H1 (cell line): ENCODE measurements around the gene LRTM1. TPM values are rescaled to one million over a fixed set of nuclear protein-coding genes. Genes with fewer than 3 reads are reported as not detected.

ENCODE experiments used
- CTCF ChIA-PET: fragments of 300-600 bp; sonication (Branson Sonifier 250); formaldehyde crosslinking; loops from one replicate; lab custom pipeline; 2021; ENCODE audit not compliant: partially characterized antibody; lab: Charles Lee
- POLR2A ChIA-PET: fragments of 300-600 bp; sonication (Branson Sonifier 250); formaldehyde crosslinking; loops from one replicate; lab custom pipeline; 2021; ENCODE audit warnings: inconsistent platforms; ENCODE audit not compliant: partially characterized antibody; lab: Charles Lee
- DNase-seq, 2 experiments: peaks; one replicate each; pipeline versions ENCODE4 v3.0.0 to v3.0.0-alpha.2; 2010 to 2022; ENCODE audit warnings: low spot score in 2 of 2, low read depth in 1 of 2, mixed read lengths in 1 of 2
- FAIRE-seq: peaks from 2 replicates; lab custom pipeline; 2011; peaks lifted over from hg19 to GRCh38; lab: Jason Lieb, UNC
- H2AFZ ChIP-seq: 2 replicates; pipeline ENCODE4 v1.8.1; 2012; ENCODE audit warnings: low read length, inconsistent platforms
- H2AK5ac ChIP-seq: 2 replicates; pipeline ENCODE4 v1.6.1; 2013; ENCODE audit warnings: low read depth, low read length
- H2BK120ac ChIP-seq: replicated peaks from 2 replicates; pipeline ENCODE3; 2013; ENCODE audit warnings: low read depth, low read length, inconsistent platforms
- H2BK12ac ChIP-seq: 2 replicates; pipeline ENCODE4 v1.6.1; 2013; ENCODE audit warnings: low read depth, low read length
- H2BK15ac ChIP-seq: 2 replicates; pipeline ENCODE4 v1.6.1; 2013; ENCODE audit warnings: low read length
- H2BK20ac ChIP-seq: 2 replicates; pipeline ENCODE4 v1.6.1; 2013; ENCODE audit warnings: low read length
- H2BK5ac ChIP-seq: 2 replicates; pipeline ENCODE4 v1.6.1; 2013; ENCODE audit warnings: low read depth, low read length
- H3K14ac ChIP-seq: 2 replicates; pipeline ENCODE4 v1.6.1; 2013; ENCODE audit warnings: inconsistent platforms; ENCODE audit not compliant: insufficient read length
- H3K18ac ChIP-seq: 2 replicates; pipeline ENCODE4 v1.6.1; 2013; ENCODE audit warnings: low read length; ENCODE audit errors: extremely low read depth
- H3K23ac ChIP-seq: 2 replicates; pipeline ENCODE4 v1.6.1; 2013; ENCODE audit warnings: inconsistent platforms; ENCODE audit not compliant: insufficient read length
- H3K23me2 ChIP-seq: 2 replicates; pipeline ENCODE4 v1.6.1; 2013; ENCODE audit warnings: low read depth, low read length
- H3K27ac ChIP-seq: 2 replicates; pipeline ENCODE4 v1.6.1; 2011; ENCODE audit warnings: low read depth, low read length, inconsistent platforms
- H3K27me3 ChIP-seq, 4 experiments: replicated peaks in 1 of 4; 1 replicate in 1 of 4; 2 replicates in 3 of 4; pipeline versions ENCODE4 v1.6.1 to v1.8.1; 2011 to 2013; ENCODE audit warnings: low read length in 3 of 4, mild to moderate bottlenecking in 3 of 4, inconsistent platforms in 2 of 4, mixed read lengths in 2 of 4, moderate library complexity in 1 of 4; ENCODE audit not compliant: control insufficient read depth in 3 of 4, insufficient read depth in 3 of 4; ENCODE audit errors: extremely low read depth in 1 of 4
- H3K36me3 ChIP-seq, 4 experiments: 2 replicates each; pipeline versions ENCODE4 v1.6.1 to v1.8.1; 2011 to 2013; ENCODE audit warnings: mild to moderate bottlenecking in 4 of 4, low read length in 3 of 4, moderate library complexity in 2 of 4, control low read depth in 1 of 4, inconsistent platforms in 1 of 4; ENCODE audit not compliant: insufficient read depth in 4 of 4, control insufficient read depth in 2 of 4
- H3K4ac ChIP-seq: replicated peaks from 2 replicates; pipeline ENCODE3; 2013; ENCODE audit warnings: low read length, low read depth, mixed read lengths, inconsistent platforms; ENCODE audit not compliant: insufficient read length
- H3K4me1 ChIP-seq, 4 experiments: replicated peaks in 1 of 4; 1 replicate in 1 of 4; 2 replicates in 3 of 4; pipeline versions ENCODE4 v1.6.1 to v1.8.1; 2011 to 2013; ENCODE audit warnings: low read length in 3 of 4, inconsistent platforms in 2 of 4, mixed read lengths in 1 of 4; ENCODE audit not compliant: insufficient read depth in 4 of 4, control insufficient read depth in 3 of 4
- H3K4me2 ChIP-seq, 2 experiments: 2 replicates each; pipeline versions ENCODE4 v1.6.1 to v1.8.1; 2011 to 2013; ENCODE audit warnings: low read depth in 2 of 2, low read length in 2 of 2, control low read depth in 1 of 2, inconsistent platforms in 1 of 2, mild to moderate bottlenecking in 1 of 2; ENCODE audit not compliant: insufficient read depth in 1 of 2
- H3K4me3 ChIP-seq, 4 experiments: fragments of 200-600, 300-600 bp in 1 of 4; sonication (generic), shearing (Covaris generic), sonication (Bioruptor Twin) in 1 of 4; 2 replicates each; pipeline versions ENCODE4 v1.5.1 to v1.8.1; 2011 to 2016; ENCODE audit warnings: low read length in 4 of 4, low read depth in 3 of 4, control low read depth in 2 of 4, inconsistent platforms in 2 of 4, mild to moderate bottlenecking in 2 of 4, mixed read lengths in 1 of 4, moderate library complexity in 1 of 4; ENCODE audit not compliant: insufficient read depth in 2 of 4; ENCODE audit errors: extremely low read depth in 1 of 4
- H3K56ac ChIP-seq: replicated peaks from 2 replicates; pipeline ENCODE3; 2013; ENCODE audit warnings: low read depth, mild to moderate bottlenecking, mixed read lengths, low read length, inconsistent platforms; ENCODE audit not compliant: insufficient read length
- H3K79me1 ChIP-seq: 2 replicates; pipeline ENCODE4 v1.6.1; 2013; ENCODE audit warnings: low read depth, low read length, control low read depth
- H3K79me2 ChIP-seq, 2 experiments: 2 replicates each; pipeline versions ENCODE4 v1.6.1 to v1.8.1; 2012 to 2013; ENCODE audit warnings: low read length in 2 of 2, mild to moderate bottlenecking in 2 of 2, inconsistent platforms in 1 of 2; ENCODE audit not compliant: insufficient read depth in 2 of 2, control insufficient read depth in 1 of 2
- H3K9ac ChIP-seq, 4 experiments: replicated peaks in 1 of 4; 1 replicate in 1 of 4; 2 replicates in 3 of 4; pipeline versions ENCODE4 v1.6.1 to v1.8.1; 2011 to 2013; ENCODE audit warnings: low read depth in 3 of 4, low read length in 3 of 4, control low read depth in 2 of 4, mild to moderate bottlenecking in 2 of 4, moderate library complexity in 2 of 4, inconsistent platforms in 1 of 4; ENCODE audit errors: extremely low read depth in 1 of 4
- H3K9me3 ChIP-seq, 2 experiments: 2 replicates each; pipeline versions ENCODE4 v1.6.1 to v1.8.1; 2012 to 2013; ENCODE audit warnings: mild to moderate bottlenecking in 2 of 2, moderate library complexity in 2 of 2, control low read depth in 1 of 2, inconsistent platforms in 1 of 2, low read depth in 1 of 2, low read length in 1 of 2, mixed read lengths in 1 of 2; ENCODE audit not compliant: insufficient read depth in 2 of 2
- H4K20me1 ChIP-seq, 2 experiments: replicated peaks in 1 of 2; 2 replicates each; pipeline versions ENCODE3 to v1.8.1; 2011 to 2013; ENCODE audit warnings: inconsistent platforms in 2 of 2, low read length in 2 of 2, mild to moderate bottlenecking in 1 of 2; ENCODE audit not compliant: insufficient read depth in 2 of 2, control insufficient read depth in 1 of 2
- H4K5ac ChIP-seq: 2 replicates; pipeline ENCODE4 v1.6.1; 2013; ENCODE audit warnings: low read length, low read depth, mixed read lengths, inconsistent platforms; ENCODE audit not compliant: insufficient read length
- H4K8ac ChIP-seq: 2 replicates; pipeline ENCODE4 v1.8.0; 2013; ENCODE audit warnings: mild to moderate bottlenecking, moderate library complexity, low read length, inconsistent platforms; ENCODE audit not compliant: insufficient read depth; ENCODE audit errors: extremely low read depth
- H4K91ac ChIP-seq: replicated peaks from 2 replicates; pipeline ENCODE3; 2013; ENCODE audit warnings: low read length, mixed read lengths, inconsistent platforms; ENCODE audit not compliant: insufficient read length
- ATF3 ChIP-seq: IDR thresholded peaks from 2 replicates; pipeline ENCODE4 v1.6.1; 2011; ENCODE audit warnings: low read depth, mild to moderate bottlenecking, low read length; ENCODE audit not compliant: insufficient read depth
- CBX5 ChIP-seq: fragments of 300-800, 300-1000 bp; sonication (generic); IDR thresholded peaks from 2 replicates; pipeline ENCODE4 v1.7.1; 2016; ENCODE audit warnings: antibody characterized with exemption, low read length, low read depth
- CHD1 ChIP-seq: IDR thresholded peaks from 2 replicates; pipeline ENCODE4 v1.6.1; 2012; ENCODE audit warnings: low read depth, low read length, improper control_type of control experiment
- CHD2 ChIP-seq: IDR thresholded peaks from 2 replicates; pipeline ENCODE4 v1.6.1; 2012; ENCODE audit warnings: low read length, improper control_type of control experiment
- CREB1 ChIP-seq: IDR thresholded peaks from 2 replicates; pipeline ENCODE4 v1.6.1; 2012; ENCODE audit warnings: inconsistent platforms
- PHF8 ChIP-seq: fragments of 200-600 bp; sonication (generic); conservative IDR thresholded peaks from 2 replicates; pipeline ENCODE4 v1.7.1; 2012; ENCODE audit warnings: low read depth, mild to moderate bottlenecking, inconsistent platforms, low read length, moderate library complexity
- POLR2AphosphoS5 ChIP-seq: IDR thresholded peaks from 2 replicates; pipeline ENCODE4 v1.6.1; 2011; ENCODE audit warnings: low read depth, low read length
- RBBP5 ChIP-seq: IDR thresholded peaks from 2 replicates; pipeline ENCODE4 v1.7.1; 2012; ENCODE audit warnings: low read depth, mild to moderate bottlenecking, inconsistent platforms, low read length, moderate library complexity, borderline replicate concordance
- SIN3A ChIP-seq, 2 experiments: IDR thresholded peaks in 1 of 2; conservative IDR thresholded peaks in 1 of 2; 2 replicates each; pipeline ENCODE4 v1.6.1; 2011 to 2012; ENCODE audit warnings: low read length in 2 of 2, improper control_type of control experiment in 1 of 2, low read depth in 1 of 2, mild to moderate bottlenecking in 1 of 2
- SRF ChIP-seq: IDR thresholded peaks from 2 replicates; pipeline ENCODE4 v1.6.1; 2011; ENCODE audit warnings: mild to moderate bottlenecking, low read depth, low read length, moderate library complexity
- TAF1 ChIP-seq: IDR thresholded peaks from 2 replicates; pipeline ENCODE4 v1.6.1; 2011; ENCODE audit warnings: mild to moderate bottlenecking, low read depth, low read length
- USF2 ChIP-seq: IDR thresholded peaks from 2 replicates; pipeline ENCODE4 v1.6.1; 2011; ENCODE audit warnings: low read length, improper control_type of control experiment
- WGBS, 2 experiments: shearing (Covaris generic) in 1 of 2; methylation state at CpG; one replicate each; pipeline versions ENCODE4 v1.1.6 to v1.1.7; 2013 to 2015; ENCODE audit warnings: low lambda C conversion rate in 2 of 2, mixed read lengths in 2 of 2, inconsistent platforms in 1 of 2, low coverage in 1 of 2, missing lambda C conversion rate in 1 of 2; ENCODE audit not compliant: insufficient replicate concordance in 2 of 2, insufficient coverage in 1 of 2, insufficient read length in 1 of 2; ENCODE audit errors: extremely low coverage in 1 of 2, missing lambda C conversion rate in 1 of 2; 5-methylcytosine and 5-hydroxymethylcytosine counted together
- polyA plus RNA-seq, 7 experiments: library from polyadenylated mRNA; depleted of rRNA in 3 of 7; stranded (reverse) in 5 of 7; unstranded in 2 of 7; fragments of >200 nt in 5 of 7; fragments of 200-250 nt in 2 of 7; gene quantifications; 1 replicate in 5 of 7; 2 replicates in 1 of 7; 4 replicates in 1 of 7; pipeline versions ENCODE4 v1.2.1 to v1.2.3, GENCODE V29; 2011 to 2013; ENCODE audit warnings: missing spikeins in 2 of 7, mixed read lengths in 2 of 7
- total RNA-seq: library from RNA; stranded (reverse); fragmentation: NEBNext Ultra II Directional; extraction: Animal tissue kit (Norgen Biotek cat#: 25700); gene quantifications from 2 replicates; pipeline ENCODE4 v1.2.1, GENCODE V29; 2021

Gene LRTM1
- total and polyA plus RNA-seq, 2 of the 8 experiments (the other 6 are each of a cell fraction or from before 2014, with no cell fraction given) = not detected

- ChIA-PET POLR2A (no interaction called here), CTCF (no interaction called here)
- H3K27ac ChIP-seq = no peak overlapping the region
- H3K4me1 ChIP-seq = peaks cover 0 to 4% (median 2%) of the 10 kb centered on the region in 4 experiments; a peak in 2 of 7 replicates
- H3K36me3 ChIP-seq = no peaks in the 10 kb centered on the region
- H3K14ac ChIP-seq = no peak overlapping the region
- H3K4me2 ChIP-seq = no peak overlapping the region
- H3K27me3 ChIP-seq = no peaks in the 10 kb centered on the region; a peak in 1 of 7 replicates
- H3K23ac ChIP-seq = no peak overlapping the region
- no peak overlapping the region for H2BK12ac ChIP-seq
- no peak overlapping the region for H3K18ac ChIP-seq
- no peak overlapping the region for H3K4ac ChIP-seq
- FAIRE-seq (no peak), DNase-seq (no peak)
- 90% methylated on average over 3 of the region's 3 CpGs; no CpG with 5 or more reads in 1 of the 2 experiments for whole genome bisulfite sequencing, 2 experiments
- H3K4me3 ChIP-seq = no peak overlapping the region
- no peaks in the 10 kb centered on the region for H3K79me1 ChIP-seq
- H4K91ac ChIP-seq = no peak overlapping the region
- H4K5ac ChIP-seq = no peak overlapping the region
- H3K23me2 ChIP-seq = no peaks in the 10 kb centered on the region
- H3K56ac ChIP-seq = no peak overlapping the region
- H4K8ac ChIP-seq = no peak overlapping the region
- H3K9ac ChIP-seq = no peak overlapping the region
- H4K20me1 ChIP-seq = no peaks in the 10 kb centered on the region
- no peak overlapping the region for H2BK15ac ChIP-seq
- no peak overlapping the region for H2AK5ac ChIP-seq
- no peak overlapping the region for H2BK20ac ChIP-seq
- no peak overlapping the region for H2BK120ac ChIP-seq
- no peaks in the 10 kb centered on the region for H3K79me2 ChIP-seq
- no peaks in the 10 kb centered on the region for H3K9me3 ChIP-seq
- H2BK5ac ChIP-seq = no peak overlapping the region
- no peak overlapping the region for H2AFZ ChIP-seq
- TF ChIP-seq CBX5 (no peak), TAF1 (no peak), CHD1 (no peak), ATF3 (no peak), PHF8 (no peak), USF2 (no peak), CHD2 (no peak), RBBP5 (no peak), SRF (no peak), SIN3A (conservative IDR thresholded peaks at IDR 0.05 in 1 of 2, IDR thresholded peaks at IDR 0.05 in 1 of 2; ENCODE audit: low read depth in 1 of 2, low read length in 2 of 2) (no peak), POLR2AphosphoS5 (no peak), CREB1 (no peak)
Measured at GRCh38 chr3:54964081-54964480, 36.2 kb upstream of the LRTM1 start.
